PC-3 (cell line): ENCODE data around the gene RSAD1. TPM values are rescaled to one million over a fixed set of nuclear protein-coding genes. Genes with fewer than 3 reads are reported as not detected.
"Not testable (repeated sequence)": the region's sequence is repeated elsewhere in the genome, so short reads cannot be mapped to it uniquely, and the experiment has no call there.

Experiments used
- ATAC-seq: fragments of 200-7000 bp; cut with Tn5 transposase; 2 replicates; pipeline ENCODE4 v1.9.1; 2020; ENCODE audit warnings: mild to moderate bottlenecking, moderate library complexity
- BruUV-seq: library from RNA; stranded (reverse); fragments of 400-500 nt; replicated peaks from 2 replicates; lab custom pipeline; 2021; lab: Mats Ljungman, UMichigan
- CTCF ChIA-PET: fragments of 300-600 bp; sonication (Branson Sonifier 250); formaldehyde crosslinking; loops from one replicate; lab custom pipeline; 2022; ENCODE audit warnings: antibody characterized with exemption; lab: Charles Lee
- POLR2A ChIA-PET: fragments of 300-600 bp; sonication (Branson Sonifier 250); formaldehyde crosslinking; loops from one replicate; lab custom pipeline; 2022; ENCODE audit warnings: antibody characterized with exemption; ENCODE audit not compliant: unreplicated experiment; lab: Charles Lee
- DNase-seq: peaks from one replicate; pipeline ENCODE4 v3.0.0-alpha.2; 2015
- H2AFZ ChIP-seq: fragments of 300-600 bp; sonication (generic); 2 replicates; pipeline ENCODE4 v1.6.0; 2016; ENCODE audit warnings: antibody characterized with exemption, low read length
- H3F3A ChIP-seq: fragments of 300-600 bp; sonication (generic); one replicate; pipeline ENCODE4 v1.6.0; 2017; ENCODE audit warnings: antibody characterized with exemption, low read length, control low read depth, mild to moderate bottlenecking; ENCODE audit not compliant: unreplicated experiment
- H3K27ac ChIP-seq: fragments of 300-600 bp; sonication (generic); 2 replicates; pipeline ENCODE4 v1.5.1; 2016; ENCODE audit warnings: mild to moderate bottlenecking, low read length
- H3K27me3 ChIP-seq: fragments of 300-600 bp; sonication (generic); 2 replicates; pipeline ENCODE4 v1.6.1; 2016; ENCODE audit warnings: low read length, mixed read lengths
- H3K36me3 ChIP-seq: fragments of 300-600 bp; sonication (generic); 2 replicates; pipeline ENCODE4 v1.6.1; 2016; ENCODE audit warnings: low read depth, mixed run types, low read length, mixed read lengths
- H3K4me1 ChIP-seq: fragments of 300-600 bp; sonication (generic); 2 replicates; pipeline ENCODE4 v1.5.1; 2016; ENCODE audit warnings: low read length; ENCODE audit not compliant: insufficient read depth
- H3K4me2 ChIP-seq: fragments of 300-600 bp; sonication (generic); 2 replicates; pipeline ENCODE4 v1.6.0; 2016; ENCODE audit warnings: low read length
- H3K4me3 ChIP-seq: fragments of 300-600 bp; sonication (generic); 2 replicates; pipeline ENCODE4 v1.5.1; 2016; ENCODE audit warnings: mild to moderate bottlenecking, low read length, mixed read lengths
- H3K79me2 ChIP-seq: fragments of 300-600 bp; sonication (generic); 2 replicates; pipeline ENCODE4 v1.6.1; 2017; ENCODE audit warnings: low read length, mixed read lengths
- H3K9ac ChIP-seq: fragments of 300-600 bp; sonication (generic); 2 replicates; pipeline ENCODE4 v1.6.0; 2016; ENCODE audit warnings: mild to moderate bottlenecking, low read length
- H3K9me2 ChIP-seq: fragments of 300-600 bp; sonication (generic); replicated peaks from 2 replicates; pipeline ENCODE4 v1.6.1; 2016; ENCODE audit warnings: mixed run types, low read length, mixed read lengths
- H3K9me3 ChIP-seq: fragments of 300-600 bp; sonication (generic); 2 replicates; pipeline ENCODE4 v1.6.1; 2016; ENCODE audit warnings: low read length, mixed read lengths
- H4K20me1 ChIP-seq: fragments of 300-600 bp; sonication (generic); 2 replicates; pipeline ENCODE4 v1.6.1; 2016; ENCODE audit warnings: low read length, mixed read lengths
- CTCF ChIP-seq: fragments of 300-600 bp; sonication (generic); conservative IDR thresholded peaks from 2 replicates; pipeline ENCODE4 v1.5.1; 2017; ENCODE audit warnings: antibody characterized with exemption, low read depth, mild to moderate bottlenecking, low read length
- EZH2 ChIP-seq: fragments of 300-600 bp; sonication (generic); IDR thresholded peaks from one replicate; pipeline ENCODE4 v1.6.1; 2017; ENCODE audit warnings: antibody characterized with exemption, mild to moderate bottlenecking, low read length; ENCODE audit not compliant: unreplicated experiment
- EZH2phosphoT487 ChIP-seq: fragments of 300-600 bp; sonication (generic); IDR thresholded peaks from 2 replicates; pipeline ENCODE4 v1.6.1; 2018; ENCODE audit warnings: mild to moderate bottlenecking, antibody characterized with exemption, low read length, borderline replicate concordance
- intact Hi-C: fragments of 100-400 bp; cut with micrococcal nuclease; formaldehyde crosslinking; loops from 2 replicates; pipeline ENCODE4 v1.9.0; 2023
- total RNA-seq: library from RNA; depleted of rRNA; stranded (reverse); fragments of >200 nt; gene quantifications from 2 replicates; pipeline ENCODE4 v1.2.3, GENCODE V29; 2014

RSAD1 gene
- total RNA-seq, 1 experiment from 2014 or later: 37.7 TPM

DNA sequence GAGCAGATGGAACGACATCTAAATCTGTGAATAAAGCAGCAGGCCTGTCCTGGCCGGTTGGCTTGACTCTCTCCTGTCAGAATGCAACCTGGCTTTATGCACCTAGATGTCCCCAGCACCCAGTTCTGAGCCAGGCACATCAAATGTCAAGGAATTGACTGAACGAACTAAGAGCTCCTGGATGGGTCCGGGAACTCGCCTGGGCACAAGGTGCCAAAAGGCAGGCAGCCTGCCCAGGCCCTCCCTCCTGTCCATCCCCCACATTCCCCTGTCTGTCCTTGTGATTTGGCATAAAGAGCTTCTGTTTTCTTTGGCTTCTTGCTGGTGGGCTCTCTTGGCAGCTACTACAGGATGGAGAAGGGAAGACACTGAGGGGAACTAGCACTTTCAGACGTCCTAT is 4.1 kb upstream of the RSAD1 start:
- H3K4me3 ChIP-seq: no peak overlapping the region
- H3K36me3 ChIP-seq: no peaks in the 10 kb centered on the region
- ChIA-PET CTCF (no interaction called here), POLR2A (no interaction called here)
- TF ChIP-seq EZH2: no peak
- no peak for TF ChIP-seq EZH2phosphoT487
- TF ChIP-seq CTCF: no peak
- intact Hi-C loops: no loop called here
- H3K9me3 ChIP-seq: no peaks in the 10 kb centered on the region
- peaks cover 6% of the 10 kb centered on the region for H3K79me2 ChIP-seq
- H3K4me1 ChIP-seq: peaks cover 8% of the 10 kb centered on the region
- no peaks in the 10 kb centered on the region for H3K9me2 ChIP-seq
- H3K27me3 ChIP-seq: no peaks in the 10 kb centered on the region
- no peaks in the 10 kb centered on the region for H4K20me1 ChIP-seq
- DNase-seq: no peak
- no peak overlapping the region for H3K4me2 ChIP-seq
- no peak for ATAC-seq
- BruUV-seq: no TSS peak
- H3K27ac ChIP-seq: no peak overlapping the region
- H3F3A ChIP-seq: no peaks in the 10 kb centered on the region
- no peak overlapping the region for H2AFZ ChIP-seq
- H3K9ac ChIP-seq: no peak overlapping the region

DNA sequence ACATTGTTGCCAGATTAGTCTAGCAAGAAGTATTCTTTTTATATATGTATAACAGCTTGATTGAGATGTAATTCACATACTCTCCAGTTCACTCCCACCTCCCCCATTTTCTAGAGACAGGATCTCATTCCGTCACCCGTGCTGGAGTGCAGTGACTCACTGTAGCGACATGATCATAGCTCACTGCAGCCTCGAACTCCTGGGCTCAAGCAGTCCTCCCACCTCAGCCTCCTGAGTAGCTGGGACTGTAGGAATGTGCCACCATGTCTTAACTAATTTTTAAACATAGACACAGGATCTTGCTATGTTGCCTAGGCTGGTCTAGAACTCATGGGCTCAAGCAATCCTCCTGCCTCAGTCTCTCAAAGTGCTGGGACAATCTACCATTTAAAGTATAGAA is 3.3 kb upstream of the RSAD1 start:
- Histone ChIP-seq H4K20me1 (no peaks in the 10 kb centered on the region), H3K36me3 (no peaks in the 10 kb centered on the region), H3K9me2 (no peaks in the 10 kb centered on the region), H3K9me3 (no peaks in the 10 kb centered on the region), H3K4me1 (peaks cover 16% of the 10 kb centered on the region), H3K27me3 (no peaks in the 10 kb centered on the region), H3K4me3 (no peak overlapping the region), H2AFZ (no peak overlapping the region), H3F3A (no peaks in the 10 kb centered on the region), H3K9ac (no peak overlapping the region), H3K27ac (no peak overlapping the region), H3K79me2 (peaks cover 14% of the 10 kb centered on the region), H3K4me2 (no peak overlapping the region)
- intact Hi-C loops: no loop called here
- POLR2A ChIA-PET: no interaction called here
- no TSS peak for BruUV-seq
- no peak for ATAC-seq
- CTCF ChIA-PET: interaction anchor here (0.6 kb wide), 1 partner anchor 45 kb away, joined by 3 read pairs; no protein-coding TSS in a partner anchor
- no peak for TF ChIP-seq CTCF
- TF ChIP-seq EZH2phosphoT487: no peak
- no peak for TF ChIP-seq EZH2
- no peak for DNase-seq

DNA sequence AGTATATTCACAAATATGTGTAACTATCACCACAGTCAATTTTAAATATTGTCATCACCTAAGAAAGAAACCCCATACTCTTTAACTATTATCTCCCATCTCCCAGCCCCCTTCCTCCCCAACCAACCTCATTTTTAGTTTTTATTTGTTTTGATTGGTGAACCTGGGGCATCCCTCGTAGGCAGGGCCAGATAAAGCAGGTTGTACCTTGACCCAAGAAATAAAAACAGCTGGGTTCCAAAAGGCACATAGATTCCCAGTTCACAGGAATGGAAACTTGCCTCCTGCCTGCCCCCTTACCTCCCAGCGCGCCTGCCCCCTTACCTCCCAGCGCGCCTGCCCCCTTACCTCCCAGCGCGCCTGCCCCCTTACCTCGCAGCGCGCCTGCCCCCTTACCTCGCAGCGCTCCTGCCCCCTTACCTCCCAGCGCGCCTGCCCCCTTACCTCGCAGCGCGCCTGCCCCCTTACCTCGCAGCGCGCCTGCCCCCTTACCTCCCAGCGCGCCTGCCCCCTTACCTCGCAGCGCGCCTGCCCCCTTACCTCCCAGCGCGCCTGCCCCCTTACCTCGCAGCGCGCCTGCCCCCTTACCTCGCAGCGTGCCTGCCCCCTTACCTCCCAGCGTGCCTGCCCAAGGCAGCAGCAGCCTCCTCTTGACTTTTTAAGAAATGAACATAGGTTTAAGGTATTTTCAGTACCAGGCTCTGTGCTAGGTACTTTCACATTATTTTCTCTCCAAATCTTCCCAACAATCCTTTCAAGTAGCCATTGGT is 2.7 kb upstream of the RSAD1 start:
- H3K9ac ChIP-seq, H3K4me3 ChIP-seq, H3K27me3 ChIP-seq, H4K20me1 ChIP-seq, intact Hi-C loops, H3K9me2 ChIP-seq, H3K27ac ChIP-seq, DNase-seq, BruUV-seq, ATAC-seq, H3K36me3 ChIP-seq, H3F3A ChIP-seq, H3K4me2 ChIP-seq, H2AFZ ChIP-seq, POLR2A ChIA-PET, H3K9me3 ChIP-seq: not testable (repeated sequence)
- H3K79me2 ChIP-seq: peaks cover 19% of the 10 kb centered on the region
- H3K4me1 ChIP-seq: peaks cover 17% of the 10 kb centered on the region
- CTCF ChIA-PET: interaction anchor here (0.6 kb wide), 1 partner anchor 46 kb away, joined by 3 read pairs; no protein-coding TSS in a partner anchor
